Osteocyte (in vitro differentiated cells): ENCODE measurements around the gene PCGF2. TPM values are rescaled to one million over a fixed set of nuclear protein-coding genes. Genes with fewer than 3 reads are reported as not detected.
"Not testable (repeated sequence)": the region's sequence is repeated elsewhere in the genome, so short reads cannot be mapped to it uniquely, and the experiment has no call there.

ENCODE experiments used
- DNase-seq: peaks from one replicate; pipeline ENCODE4 v3.0.0; 2021; ENCODE audit warnings: mixed read lengths; ENCODE audit not compliant: unreplicated experiment; ENCODE audit errors: extremely low spot score
- H3K27ac Mint-ChIP-seq: one replicate; pipeline ENCODE4 v1.8.0; 2021; ENCODE audit warnings: mild to moderate bottlenecking, mixed read lengths; ENCODE audit not compliant: unreplicated experiment
- H3K27me3 Mint-ChIP-seq: one replicate; pipeline ENCODE4 v1.8.0; 2021; ENCODE audit warnings: mixed read lengths; ENCODE audit not compliant: unreplicated experiment
- H3K36me3 Mint-ChIP-seq: one replicate; pipeline ENCODE4 v1.8.0; 2021; ENCODE audit warnings: mixed read lengths; ENCODE audit not compliant: unreplicated experiment
- H3K4me1 Mint-ChIP-seq: one replicate; pipeline ENCODE4 v1.8.0; 2021; ENCODE audit warnings: mixed read lengths; ENCODE audit not compliant: unreplicated experiment
- H3K4me3 Mint-ChIP-seq: one replicate; pipeline ENCODE4 v1.8.0; 2021; ENCODE audit warnings: mild to moderate bottlenecking, moderate library complexity, mixed read lengths; ENCODE audit not compliant: unreplicated experiment
- H3K9me3 Mint-ChIP-seq: one replicate; pipeline ENCODE4 v1.8.0; 2021; ENCODE audit warnings: mixed read lengths; ENCODE audit not compliant: unreplicated experiment
- CTCF ChIP-seq: fragments of 200-600 bp; sonication (generic); IDR thresholded peaks from 2 replicates; pipeline ENCODE4 v1.5.0; 2021; ENCODE audit warnings: antibody characterized with exemption, mild to moderate bottlenecking, moderate library complexity
- total RNA-seq: library from RNA; stranded (reverse); gene quantifications from 2 replicates; pipeline ENCODE4 v1.2.1, GENCODE V29; 2021

Gene PCGF2
- total RNA-seq, 1 donor from 2014 or later: 66.9 TPM

GRCh38 chr17:38791162-38791561, 43.0 kb upstream of the PCGF2 start:
- peaks cover 28% of the 10 kb centered on the region for H3K4me1 Mint-ChIP-seq
- H3K4me3 Mint-ChIP-seq: no peak overlapping the region
- H3K9me3 Mint-ChIP-seq: no peaks in the 10 kb centered on the region
- peaks cover 14% of the 10 kb centered on the region for H3K36me3 Mint-ChIP-seq
- DNase-seq: no peak
- TF ChIP-seq CTCF: no peak
- no peaks in the 10 kb centered on the region for H3K27me3 Mint-ChIP-seq
- peak overlapping the region; percentile 35 for H3K27ac Mint-ChIP-seq

- H3K27ac Mint-ChIP-seq: peak overlapping the region; percentile 52
Measured at GRCh38 chr17:38790148-38790707, 42.1 kb upstream of the PCGF2 start.

GRCh38 chr17:38789185-38789584, 41.0 kb upstream of the PCGF2 start:
- DNase-seq: no peak
- TF ChIP-seq CTCF: no peak
- H3K9me3 Mint-ChIP-seq: no peaks in the 10 kb centered on the region
- peaks cover 26% of the 10 kb centered on the region for H3K4me1 Mint-ChIP-seq
- no peak overlapping the region for H3K4me3 Mint-ChIP-seq
- peaks cover 21% of the 10 kb centered on the region for H3K36me3 Mint-ChIP-seq
- H3K27ac Mint-ChIP-seq: peak overlapping the region; percentile 52
- H3K27me3 Mint-ChIP-seq: no peaks in the 10 kb centered on the region

More at GRCh38 chr17:38790148-38790707, 42.1 kb upstream of the PCGF2 start:
- H3K9me3 Mint-ChIP-seq, H3K27me3 Mint-ChIP-seq, DNase-seq, H3K4me3 Mint-ChIP-seq: not testable (repeated sequence)
- Mint-ChIP-seq H3K36me3 (peaks cover 17% of the 10 kb centered on the region), H3K4me1 (peaks cover 26% of the 10 kb centered on the region)

- peaks cover 26% of the 10 kb centered on the region for H3K4me1 Mint-ChIP-seq
- not testable (repeated sequence) for H3K27me3 Mint-ChIP-seq, H3K4me3 Mint-ChIP-seq, H3K9me3 Mint-ChIP-seq, H3K27ac Mint-ChIP-seq, DNase-seq
- H3K36me3 Mint-ChIP-seq: peaks cover 24% of the 10 kb centered on the region
Measured at GRCh38 chr17:38787999-38788398, 39.9 kb upstream of the PCGF2 start.

GRCh38 chr17:38786372-38786771, 38.2 kb upstream of the PCGF2 start:
- no peaks in the 10 kb centered on the region for H3K9me3 Mint-ChIP-seq
- TF ChIP-seq CTCF: no peak
- no peak overlapping the region for H3K27ac Mint-ChIP-seq
- H3K27me3 Mint-ChIP-seq: no peaks in the 10 kb centered on the region
- no peak overlapping the region for H3K4me3 Mint-ChIP-seq
- DNase-seq: no peak
- H3K36me3 Mint-ChIP-seq: peaks cover 18% of the 10 kb centered on the region
- peaks cover 26% of the 10 kb centered on the region for H3K4me1 Mint-ChIP-seq

GRCh38 chr17:38783227-38783626, 35.1 kb upstream of the PCGF2 start:
- no peak for TF ChIP-seq CTCF
- Mint-ChIP-seq H3K36me3 (peaks cover 37% of the 10 kb centered on the region), H3K4me3 (no peak overlapping the region), H3K9me3 (no peaks in the 10 kb centered on the region), H3K27me3 (no peaks in the 10 kb centered on the region), H3K27ac (no peak overlapping the region), H3K4me1 (no peaks in the 10 kb centered on the region)
- no peak for DNase-seq
